Stimulated activated CD4-positive, alpha-beta T cell treated with anti-CD3 and anti-CD28 coated beads, Interleukin-15, amount 100 ng/mL, for 24 hours (primary cell): ENCODE data around the gene C2orf78.
"Not testable (repeated sequence)": the region's sequence is repeated elsewhere in the genome, so short reads cannot be mapped to it uniquely, and the experiment has no call there.

Source experiments
- DNase-seq: peaks from one replicate; pipeline ENCODE4 v3.0.0-alpha.2; 2020

C2orf78 gene, protein sequence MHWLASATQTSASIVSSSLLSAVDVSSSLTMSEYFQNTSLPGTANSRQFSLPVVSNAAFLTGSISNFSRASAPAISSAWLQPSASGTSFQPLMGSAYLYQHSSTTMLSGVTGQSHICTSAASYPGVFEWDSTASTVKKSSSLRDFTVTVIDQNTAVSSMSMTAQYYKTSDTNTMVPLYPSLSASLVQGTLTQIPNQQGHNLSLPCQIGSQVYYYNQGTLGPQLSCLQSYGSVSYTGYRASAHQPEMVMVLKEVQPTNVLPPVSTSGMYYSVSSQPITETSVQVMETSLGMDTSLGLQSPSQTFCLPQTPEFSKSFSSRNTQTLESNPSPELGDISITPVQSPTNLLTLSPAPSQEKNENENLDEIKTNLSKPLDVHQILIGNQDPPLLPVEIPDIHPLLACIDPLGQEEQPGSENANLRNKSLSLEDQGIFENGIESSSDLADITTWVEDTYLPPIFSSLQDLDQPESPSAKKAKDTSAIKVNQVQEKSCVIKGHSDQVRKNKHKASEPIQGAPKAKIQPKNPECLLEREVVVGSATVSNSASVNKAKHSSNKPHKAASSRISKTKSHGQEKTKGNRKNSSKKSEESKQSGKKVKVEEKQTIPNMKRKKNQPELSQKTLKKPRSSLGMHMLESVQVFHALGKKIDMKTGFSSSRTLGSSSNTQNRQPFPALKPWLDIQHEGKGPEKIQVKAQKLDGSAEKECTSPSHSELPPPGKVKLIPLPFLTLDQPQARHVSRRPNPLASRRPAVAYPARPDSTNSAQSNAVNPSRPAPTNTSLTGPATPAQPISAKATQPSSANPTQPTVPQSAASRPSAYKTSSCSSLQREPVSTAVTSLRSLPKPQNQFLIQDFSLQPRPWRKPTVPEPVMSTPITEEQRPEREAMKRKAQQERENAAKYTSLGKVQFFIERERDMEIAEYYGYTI

DNA sequence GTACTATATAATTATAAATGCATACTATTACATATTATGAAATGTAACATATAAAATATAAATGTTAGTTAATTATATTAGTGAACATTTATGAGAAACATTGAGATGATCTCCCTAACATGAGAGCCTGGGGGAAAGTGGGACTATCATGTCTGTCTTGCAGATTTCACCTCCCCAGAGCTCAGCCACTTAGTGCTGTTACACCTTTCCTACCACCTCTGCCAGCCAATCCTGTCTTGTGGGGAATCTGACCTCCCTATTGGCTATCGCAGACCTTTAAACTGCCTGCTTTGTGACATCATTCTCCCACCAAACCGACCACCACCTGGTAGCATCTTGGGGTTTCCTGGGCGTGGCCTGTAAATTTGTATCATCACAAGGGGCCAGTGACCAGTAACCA is at the start of gene C2orf78:
C2orf78 (plus strand) TSS at position 301 of the 400 bp plus-strand sequence. CDS start 127 bp downstream, outside the sequence.
- DNase-seq = not testable (repeated sequence)

DNA sequence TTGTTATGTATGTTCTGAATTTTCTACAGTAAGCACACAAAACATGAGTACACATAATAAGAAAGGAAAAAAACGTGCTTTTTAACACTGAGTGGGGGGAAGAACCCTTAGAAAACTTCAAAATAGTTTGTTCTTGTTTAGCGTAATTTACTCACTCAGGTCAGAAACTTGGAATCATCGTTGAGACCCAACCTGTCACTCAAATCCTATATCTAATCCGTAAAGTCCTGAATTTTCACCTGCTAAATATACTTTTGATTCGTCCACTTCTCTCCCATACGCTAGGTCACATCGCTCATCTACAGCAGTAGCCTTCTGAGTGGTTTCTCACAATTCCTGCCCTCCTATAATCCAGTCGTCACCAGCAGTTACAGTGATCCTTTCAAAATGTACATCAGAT is 47.6 kb upstream of the C2orf78 start:
- no peak for DNase-seq

- DNase-seq = peak; percentile 98
Observed at GRCh38 chr2:73736855-73737779, 46.9 kb upstream of the C2orf78 start, which contains the start of gene TPRKB. Gene TPRKB, minus strand, starts transcription at chr2:73737345. Its CDS starts 2,776 bp downstream, at chr2:73734569.

- DNase-seq = no peak
Observed at GRCh38 chr2:73739101-73739500, 44.9 kb upstream of the C2orf78 start.

- no peak for DNase-seq
Observed at GRCh38 chr2:73740767-73741166, 43.2 kb upstream of the C2orf78 start.

DNA sequence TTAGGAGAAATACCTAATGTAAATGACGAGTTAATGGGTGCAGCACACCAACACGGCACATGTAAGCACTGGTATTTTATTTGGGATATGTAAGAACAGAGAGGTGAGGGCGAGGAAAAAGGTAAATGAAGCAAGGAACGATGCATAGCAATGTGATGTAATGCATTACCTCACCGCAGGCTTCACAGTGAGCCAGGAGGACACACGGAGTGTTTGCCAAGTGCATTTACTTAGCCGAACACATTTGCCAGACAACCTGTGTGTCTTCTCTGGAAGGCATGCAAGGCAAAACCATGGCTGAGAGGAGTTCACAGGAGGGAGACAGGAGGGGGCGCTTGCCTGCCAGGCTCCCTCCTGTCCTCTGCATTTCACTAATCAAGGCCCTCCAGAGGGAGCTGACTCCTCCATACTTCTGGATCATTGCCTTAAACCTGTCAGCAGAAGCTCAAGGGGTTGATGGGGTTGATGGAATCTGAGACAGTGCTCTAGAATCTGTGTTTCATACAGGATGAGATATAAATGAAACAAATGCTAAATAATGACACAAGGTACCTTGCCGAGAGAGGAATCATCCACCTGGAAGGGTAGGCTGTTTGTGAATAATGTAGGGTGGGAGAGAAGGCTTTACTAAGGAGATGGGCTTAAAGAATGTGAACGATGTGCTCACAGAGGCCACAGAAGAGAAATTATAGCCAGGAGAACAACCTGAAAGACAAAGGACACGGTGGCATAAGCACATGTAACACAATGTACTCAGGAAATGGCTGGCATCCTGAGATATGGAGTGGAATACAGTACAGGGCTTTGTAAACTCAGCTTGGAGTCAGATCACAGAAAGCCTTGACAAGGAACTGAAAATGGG is 37.7 kb upstream of the C2orf78 start:
- no peak for DNase-seq

DNA sequence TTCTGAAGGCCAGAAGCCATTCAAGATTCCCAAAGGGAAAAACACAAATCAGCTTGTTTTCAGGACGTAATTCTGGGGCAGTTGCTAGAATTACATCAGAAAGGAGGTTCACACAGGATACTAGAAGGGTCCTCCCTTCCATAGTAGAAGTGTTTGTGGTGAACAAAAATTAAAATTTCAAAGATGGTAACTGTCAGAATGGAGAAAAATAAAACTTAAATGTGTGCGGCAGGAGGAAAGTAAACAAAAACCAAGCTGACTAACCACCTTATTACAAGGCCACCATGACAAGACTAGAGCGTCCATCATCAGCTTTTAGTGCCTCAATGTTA is 37.1 kb upstream of the C2orf78 start:
- DNase-seq = no peak

- DNase-seq = no peak
Observed at GRCh38 chr2:73749314-73749713, 34.7 kb upstream of the C2orf78 start.

DNA sequence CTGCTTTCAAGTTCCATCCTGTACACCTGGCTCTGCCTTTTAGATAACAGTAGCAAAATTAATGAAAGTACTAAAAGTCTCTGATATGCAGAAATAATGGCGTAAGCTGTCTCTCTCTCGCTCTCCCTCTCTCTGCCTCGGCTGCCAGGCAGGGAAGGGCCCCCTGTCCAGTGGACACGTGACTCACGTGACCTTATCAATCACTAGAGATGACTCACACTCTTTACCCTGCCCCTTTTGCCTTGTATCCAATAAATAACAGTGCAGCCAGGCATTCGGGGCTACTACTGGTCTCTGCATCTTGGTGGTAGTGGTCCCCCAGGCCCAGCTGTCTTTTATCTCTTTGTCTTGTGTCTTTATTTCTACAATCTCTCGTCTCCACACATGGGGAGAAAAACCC is 29.7 kb upstream of the C2orf78 start:
- DNase-seq = not testable (repeated sequence)

- no peak for DNase-seq
Observed at GRCh38 chr2:73759285-73759764, 24.7 kb upstream of the C2orf78 start.

- DNase-seq = no peak
Observed at GRCh38 chr2:73759904-73760303, 24.1 kb upstream of the C2orf78 start.

DNA sequence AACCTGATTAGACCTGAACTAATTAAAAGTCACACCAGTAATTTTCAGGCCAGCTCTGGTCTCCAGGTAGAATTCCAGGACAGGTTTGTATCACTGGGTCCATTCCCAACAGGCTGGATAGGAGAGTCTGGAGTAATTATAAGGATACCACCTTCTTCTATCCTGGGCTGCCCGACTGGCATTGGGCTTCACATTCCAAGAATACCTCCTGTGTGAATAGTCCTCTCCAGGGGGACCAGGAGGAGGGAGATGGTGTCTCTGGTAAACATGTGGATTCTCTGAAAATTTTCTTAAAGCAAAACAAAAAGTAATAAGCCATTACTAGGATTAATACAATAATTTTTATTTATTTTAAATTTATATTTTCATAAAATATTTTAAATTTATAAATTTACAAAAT is 21.4 kb upstream of the C2orf78 start:
- DNase-seq = no peak

DNA sequence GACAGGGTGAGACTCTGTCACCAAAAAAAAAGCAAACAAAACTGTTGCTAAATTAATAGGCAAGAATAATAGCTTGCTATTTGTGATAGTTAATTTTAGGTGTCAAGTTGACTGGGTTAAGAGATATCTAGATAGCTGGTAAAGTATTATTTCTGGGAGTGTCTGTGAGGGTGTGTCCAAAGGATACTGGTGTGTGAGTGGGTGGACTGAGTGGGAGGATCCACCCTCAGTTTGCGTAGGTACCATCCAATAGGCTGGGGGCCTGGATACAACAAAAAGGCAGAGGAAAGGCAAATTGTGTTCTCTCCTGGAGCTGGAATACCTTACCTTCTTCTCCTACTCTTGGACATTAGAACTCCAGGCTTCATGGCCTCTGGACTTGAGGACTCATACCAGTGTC is 19.0 kb upstream of the C2orf78 start:
- no peak for DNase-seq

GRCh38 chr2:73766349-73766748 is 17.6 kb upstream of the C2orf78 start:
- DNase-seq = no peak

DNA sequence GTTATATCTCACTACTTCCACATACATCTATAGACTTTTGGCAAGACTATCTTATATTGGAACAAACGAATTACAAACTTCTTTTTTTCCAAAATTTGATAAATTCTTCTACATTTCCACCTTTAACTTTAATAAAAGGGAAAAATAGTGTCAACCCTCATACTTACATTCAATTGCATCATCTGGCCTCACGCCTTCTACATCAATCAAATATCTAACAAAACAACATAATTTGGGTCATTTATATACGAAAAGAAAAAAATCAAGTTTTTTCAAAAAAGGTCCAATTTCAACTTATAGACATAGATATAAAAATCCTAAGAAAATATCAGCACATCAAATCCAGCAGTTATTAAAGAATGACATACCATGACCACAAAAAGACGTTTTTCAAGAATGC is 17.0 kb upstream of the C2orf78 start:
- DNase-seq = no peak

DNA sequence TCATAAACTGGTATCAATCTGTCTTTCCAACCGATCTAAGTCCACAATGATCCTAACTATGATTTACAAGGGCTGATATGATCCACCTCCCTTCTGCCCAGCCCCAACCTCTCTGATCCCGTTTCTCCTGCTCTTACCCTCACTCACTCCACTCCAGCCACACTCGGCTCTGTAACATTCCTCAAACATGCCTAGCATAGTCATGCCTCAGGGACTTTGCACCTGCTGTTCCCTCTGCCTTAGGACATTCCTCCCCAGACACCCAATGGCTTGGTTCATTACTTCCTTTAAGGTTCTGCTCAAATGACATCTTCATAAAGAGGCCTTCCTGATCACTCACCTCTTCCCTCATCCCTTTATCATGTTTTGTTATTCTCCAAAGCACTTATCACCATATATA is 13.3 kb upstream of the C2orf78 start:
- no peak for DNase-seq

DNA sequence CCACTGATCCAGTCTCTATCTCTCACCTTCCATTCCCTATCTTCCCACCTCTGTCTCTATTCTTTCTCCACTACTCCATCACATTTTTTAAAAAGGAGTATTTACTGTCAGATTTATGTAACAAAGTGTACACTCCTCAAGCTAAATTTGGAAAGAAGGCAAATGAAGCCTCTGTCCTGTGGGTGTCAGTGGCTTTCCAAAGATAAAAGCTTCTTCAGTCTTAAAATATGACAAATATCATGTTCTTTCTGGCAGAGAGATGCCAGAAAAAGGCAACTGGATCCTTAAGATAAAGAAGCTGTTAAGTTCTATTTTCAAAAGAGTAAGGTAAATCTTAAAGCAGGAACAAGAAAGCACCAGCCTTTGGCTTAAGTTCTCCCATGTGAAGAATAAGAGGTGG is 11.2 kb upstream of the C2orf78 start:
- DNase-seq = no peak

GRCh38 chr2:73776381-73776780 is 7.6 kb upstream of the C2orf78 start:
- DNase-seq = no peak

DNA sequence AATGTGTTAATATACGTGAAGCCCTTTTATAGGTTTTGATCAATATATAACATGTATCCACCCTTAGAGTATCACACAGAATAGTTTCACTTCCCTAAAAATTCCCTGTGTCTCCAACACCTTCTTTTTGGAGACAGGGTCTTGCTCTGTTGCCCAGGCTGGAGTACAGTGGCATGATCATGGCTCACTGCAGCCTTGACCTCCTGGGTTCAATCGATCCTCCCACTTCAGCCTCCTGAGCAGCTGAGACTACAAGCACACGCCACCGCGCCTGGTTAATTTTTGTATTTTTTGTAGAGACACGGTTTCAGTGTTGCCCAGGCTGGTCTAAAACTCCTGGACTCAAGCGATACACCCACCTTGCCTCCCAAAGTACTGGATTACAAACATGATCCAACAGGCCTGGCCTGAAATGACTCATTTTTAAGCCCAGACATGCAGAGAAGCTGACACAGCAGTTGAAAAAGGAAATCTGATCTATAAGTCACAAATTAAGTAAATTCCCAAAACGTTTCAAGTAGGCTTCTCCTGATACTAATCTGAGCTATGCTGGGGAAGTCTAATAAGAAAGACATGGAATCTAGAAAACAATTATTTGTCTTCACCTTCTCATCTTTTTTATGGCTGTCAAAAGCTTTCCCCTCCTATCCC is 7.0 kb upstream of the C2orf78 start:
- DNase-seq = no peak

DNA sequence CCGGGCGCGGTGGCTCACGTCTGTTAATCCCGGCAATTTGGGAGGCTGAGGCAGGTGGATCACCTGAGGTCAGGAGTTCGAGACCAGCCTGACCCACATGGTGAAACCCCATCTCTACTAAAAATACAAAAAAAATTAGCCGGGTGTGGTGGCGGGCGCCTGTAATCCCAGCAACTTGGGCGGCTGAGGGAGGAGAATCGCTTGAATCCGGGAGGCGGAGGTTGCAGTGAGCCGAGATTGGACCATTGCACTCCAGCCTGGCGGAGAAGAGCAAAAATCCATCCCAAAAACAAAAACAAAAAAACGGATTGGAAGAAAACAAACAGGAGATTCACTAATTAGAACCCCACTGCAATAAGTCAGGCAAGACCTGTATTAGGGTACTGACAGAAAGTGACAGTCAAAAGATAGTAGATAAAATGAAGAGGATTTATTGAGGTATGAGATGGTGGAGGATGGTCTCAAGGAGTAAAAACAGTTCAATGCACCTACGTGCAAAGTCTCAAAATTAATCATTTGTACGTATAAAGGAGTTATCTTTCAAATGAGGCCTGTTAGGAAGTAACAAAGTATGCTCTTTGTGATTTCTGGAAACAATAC is 5.0 kb upstream of the C2orf78 start:
- not testable (repeated sequence) for DNase-seq
